GM21390 (cell line): ENCODE measurements around the gene SMIM1.

Source experiments
- ATAC-seq: cut with Tn5 transposase; IDR thresholded peaks from one replicate; pipeline ENCODE4 v1.9.1; 2021; ENCODE audit not compliant: unreplicated experiment

Gene SMIM1

DNA sequence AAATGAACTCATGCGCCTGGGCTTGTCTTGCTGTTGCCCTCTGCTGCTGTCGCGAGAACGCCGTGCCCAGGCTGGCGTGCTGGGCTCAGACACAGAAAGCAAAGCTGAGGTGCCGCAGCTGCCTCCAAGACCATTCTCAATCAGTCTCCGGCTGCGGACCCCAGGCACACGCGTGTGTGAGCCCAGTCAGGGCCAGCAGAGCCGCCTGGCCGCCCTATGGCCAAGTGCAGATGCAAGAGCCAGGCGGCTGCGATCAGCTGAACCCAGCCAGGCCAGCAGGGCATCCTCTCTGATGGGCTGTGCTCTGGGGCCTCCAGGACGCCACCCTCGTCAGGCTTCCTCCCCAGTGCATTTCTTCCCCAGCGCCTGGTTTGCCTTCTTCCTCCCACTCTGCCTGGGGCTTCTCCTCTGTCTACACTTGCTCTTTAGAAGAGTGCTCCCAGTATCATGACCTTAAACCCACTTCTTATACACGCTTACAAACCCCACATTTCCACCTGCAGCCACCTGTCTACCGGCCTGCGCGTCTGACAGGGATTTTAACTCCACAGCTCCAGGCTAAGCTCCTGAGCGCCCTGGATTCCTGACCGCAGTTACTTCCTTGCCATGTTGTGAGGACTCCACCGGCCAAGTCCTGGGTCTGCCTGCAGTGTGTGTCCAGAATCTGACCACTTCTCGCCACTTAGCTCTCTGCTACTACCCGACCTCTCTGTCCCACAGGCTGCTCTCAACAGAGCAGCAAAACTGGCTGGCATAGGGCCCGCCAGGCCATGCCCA, 45.5 kb downstream of the SMIM1 start:
- ATAC-seq, result no peak

DNA sequence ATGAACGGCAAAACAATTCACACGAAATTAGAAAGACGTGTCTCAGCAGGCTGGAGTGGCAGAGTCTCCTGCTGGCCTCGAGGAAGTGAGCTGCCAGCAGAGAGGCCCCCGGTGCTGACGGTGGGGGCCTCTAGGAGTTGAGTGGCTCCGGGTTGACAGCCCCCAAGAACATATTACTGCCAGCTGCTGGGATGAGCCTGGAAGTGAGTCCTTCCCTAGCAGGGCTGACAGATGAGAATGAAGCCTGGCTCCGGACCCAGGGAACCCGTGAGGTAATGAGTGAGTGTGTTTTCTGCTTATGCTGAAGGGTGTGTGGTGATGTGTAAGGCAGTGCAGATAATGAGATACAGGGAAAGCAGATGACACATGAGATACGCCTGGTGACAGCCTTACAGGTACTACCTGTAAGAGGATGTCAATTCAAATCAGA, 47.2 kb downstream of the SMIM1 start:
- ATAC-seq, result no peak

DNA sequence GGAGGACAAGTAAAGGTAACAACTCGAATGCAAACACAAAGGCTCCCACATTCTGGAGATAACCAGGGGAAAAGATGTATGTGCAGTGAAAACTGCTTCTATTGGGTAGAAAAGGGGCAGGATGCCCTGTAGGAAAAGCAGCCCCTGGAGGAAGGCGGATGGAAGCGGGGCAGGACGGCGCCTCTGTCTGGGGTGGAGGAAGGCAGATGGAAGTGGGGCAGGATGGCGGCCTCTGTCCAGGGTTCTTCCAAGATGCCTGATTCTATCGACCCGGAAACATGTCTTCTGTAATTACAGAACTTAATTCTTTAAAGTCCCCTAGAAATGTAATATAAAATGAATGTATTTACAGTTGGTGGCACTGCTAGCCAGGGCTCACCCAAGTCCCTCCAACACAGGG, 47.8 kb downstream of the SMIM1 start:
- ATAC-seq, result no peak

DNA sequence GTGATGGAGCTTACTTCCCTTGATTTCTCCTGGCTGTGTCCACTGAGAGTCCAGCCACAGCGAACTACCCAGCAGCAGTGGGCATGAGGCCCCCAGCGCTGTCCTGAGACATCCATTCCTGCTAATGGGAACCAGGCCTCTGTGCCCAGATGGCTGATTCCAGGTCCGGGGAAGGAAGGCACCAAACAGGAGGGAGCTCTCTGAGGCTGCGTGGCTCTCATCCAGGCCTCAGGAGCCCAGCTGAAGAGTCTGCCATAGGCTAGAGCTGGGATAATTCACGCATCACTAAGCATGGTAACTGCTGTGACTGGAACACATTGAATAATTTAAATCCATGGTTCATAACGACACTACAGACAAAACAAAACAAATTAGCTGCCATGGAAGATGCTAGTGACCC, 48.5 kb downstream of the SMIM1 start:
- ATAC-seq, result no peak

DNA sequence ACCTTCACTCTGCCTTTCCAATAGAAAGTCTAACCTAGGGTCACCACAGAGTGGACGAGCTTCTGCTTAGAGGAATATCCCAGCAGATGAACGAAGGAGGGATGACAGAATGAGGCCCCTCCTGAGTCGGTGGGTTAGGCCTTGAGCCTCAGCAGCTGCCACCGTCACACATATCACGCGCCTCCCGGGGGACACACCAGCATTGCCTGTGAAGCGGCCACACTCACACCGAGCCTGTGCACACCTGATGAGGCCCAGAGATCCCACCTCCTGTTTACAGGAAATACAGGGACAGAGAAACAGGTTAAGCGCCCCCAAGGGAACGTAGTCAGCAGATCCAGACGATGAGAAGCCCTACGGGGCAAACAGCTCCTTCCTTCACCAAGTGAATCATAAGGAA, 48.9 kb downstream of the SMIM1 start:
- no peak for ATAC-seq

DNA sequence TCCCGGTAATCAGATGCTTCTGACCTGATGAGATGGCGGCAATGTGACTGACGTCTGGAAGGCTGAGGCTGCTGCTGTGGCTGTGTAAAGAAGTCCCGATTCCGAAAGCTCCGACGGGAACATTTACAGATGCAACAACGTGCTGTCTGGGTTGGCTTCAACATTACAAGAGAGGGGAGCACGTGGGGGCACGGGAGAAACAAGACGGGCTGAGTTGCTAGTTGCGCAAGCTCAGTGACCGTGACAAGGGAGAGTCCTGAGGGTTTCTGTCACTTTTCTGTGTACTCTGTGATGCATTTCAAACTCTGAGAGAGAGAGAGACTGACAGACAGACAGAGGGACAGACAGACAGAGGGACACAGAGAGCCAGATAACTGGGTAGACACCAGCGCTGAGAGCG, 49.4 kb downstream of the SMIM1 start:
- no peak for ATAC-seq

DNA sequence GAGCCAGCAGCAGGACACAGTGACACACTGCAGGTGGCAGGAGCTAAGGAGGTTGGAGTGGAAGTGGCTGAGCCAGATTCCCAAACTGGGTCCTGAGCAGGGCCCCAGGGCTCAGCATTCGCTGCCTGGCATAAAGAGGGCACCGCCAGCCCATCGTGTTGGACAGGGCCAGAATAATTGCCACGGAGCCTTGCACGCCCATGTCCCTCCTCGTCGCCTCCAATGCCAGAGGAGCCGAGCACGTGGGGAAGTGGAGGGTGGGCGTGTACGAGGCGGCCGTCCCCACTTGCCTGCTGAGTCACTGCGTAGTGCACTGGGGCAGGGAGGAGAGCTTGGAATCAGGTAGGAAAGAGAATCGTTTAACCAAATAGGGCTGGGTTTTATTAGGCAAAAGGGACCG, 49.9 kb downstream of the SMIM1 start:
- no peak for ATAC-seq

DNA sequence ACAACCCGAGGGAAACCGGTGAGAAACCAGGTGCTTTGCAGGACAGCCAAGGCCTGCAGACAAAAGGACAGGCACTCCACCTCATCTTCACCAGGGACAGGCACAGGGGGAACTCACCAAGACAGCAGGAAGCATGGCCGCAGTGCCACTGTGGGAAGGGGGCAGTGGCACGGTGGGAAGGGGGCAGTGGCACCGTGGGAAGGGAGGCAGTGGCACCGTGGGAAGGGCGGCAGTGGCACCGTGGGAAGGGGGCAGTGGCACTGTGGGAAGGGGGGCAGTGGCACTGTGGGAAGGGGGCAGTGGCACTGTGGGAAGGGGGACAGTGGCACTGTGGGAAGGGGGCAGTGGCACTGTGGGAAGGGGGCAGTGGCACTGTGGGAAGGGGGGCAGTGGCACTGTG, 52.1 kb downstream of the SMIM1 start:
- ATAC-seq, result no peak

DNA sequence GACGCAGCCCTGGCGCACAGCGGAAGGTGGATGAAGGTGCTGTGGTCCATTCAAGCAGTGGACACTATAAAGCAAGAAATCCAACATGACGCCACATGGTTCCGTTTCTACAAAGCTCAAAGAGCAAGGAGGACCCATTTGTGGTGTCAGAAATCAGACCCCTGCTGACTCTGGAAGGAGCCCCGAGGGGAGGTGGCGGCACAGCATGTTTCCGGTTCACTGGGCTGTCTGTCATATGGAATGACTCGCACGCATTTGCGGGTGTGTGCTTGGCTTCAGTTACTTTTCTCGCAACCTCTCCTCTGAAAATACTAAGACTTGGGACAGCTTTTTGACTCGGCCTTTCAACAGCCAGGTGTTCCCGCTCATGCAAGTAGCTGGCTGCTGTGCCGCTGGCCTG, 52.8 kb downstream of the SMIM1 start:
- ATAC-seq, result no peak
